Epidermal melanocyte (primary cell): ENCODE measurements around the gene TIMD4.
"Not testable (repeated sequence)": the region's sequence is repeated elsewhere in the genome, so short reads cannot be mapped to it uniquely, and the experiment has no call there.

Source experiments
- DNase-seq: peaks from one replicate; pipeline ENCODE4 v3.0.0; 2011; ENCODE audit warnings: low spot score; ENCODE audit not compliant: insufficient read length

Gene TIMD4

DNA sequence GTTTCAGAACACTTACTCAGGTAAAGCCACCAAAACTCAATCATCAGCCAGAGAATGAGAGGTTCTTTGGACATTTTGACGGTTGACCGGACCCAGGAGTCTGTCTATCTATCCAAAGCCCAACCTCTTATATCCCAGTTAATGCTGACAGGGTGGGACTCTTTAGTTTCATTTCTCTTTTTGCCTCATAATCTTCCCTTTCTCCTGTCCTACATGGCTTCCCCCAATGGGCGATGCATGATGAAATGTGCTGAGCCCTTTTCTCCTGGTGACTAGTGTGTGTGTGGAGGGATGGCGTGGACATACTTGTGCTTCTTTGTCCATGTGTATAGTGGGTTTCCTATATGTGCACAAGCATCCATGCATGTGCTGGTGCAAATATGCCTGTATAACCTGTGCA, at the start of gene TIMD4:
TSS of gene TIMD4 (minus strand) at position 102 of the 400 bp plus-strand sequence. CDS start at position 74, 28 bp downstream.
- no peak for DNase-seq

DNA sequence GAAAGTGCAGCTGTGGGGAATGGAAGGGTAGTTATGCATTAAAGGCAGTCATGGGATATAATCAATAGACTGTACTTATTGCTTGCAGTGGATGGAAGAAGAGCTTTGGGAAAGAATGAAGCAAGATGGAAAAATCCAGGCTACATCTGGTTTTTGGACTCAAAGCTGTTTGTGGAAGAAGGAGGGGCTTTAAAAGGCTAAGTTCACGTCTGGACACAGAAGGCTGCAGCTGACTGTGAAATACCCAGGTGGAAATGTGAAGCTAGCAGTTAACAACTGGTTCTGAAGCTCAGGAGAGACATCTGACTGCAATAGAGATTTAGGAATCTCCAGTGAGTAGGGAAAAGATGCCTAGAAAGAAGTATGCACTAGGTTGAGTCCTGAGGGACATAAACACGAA, 43.2 kb upstream of the TIMD4 start:
- no peak for DNase-seq

DNA sequence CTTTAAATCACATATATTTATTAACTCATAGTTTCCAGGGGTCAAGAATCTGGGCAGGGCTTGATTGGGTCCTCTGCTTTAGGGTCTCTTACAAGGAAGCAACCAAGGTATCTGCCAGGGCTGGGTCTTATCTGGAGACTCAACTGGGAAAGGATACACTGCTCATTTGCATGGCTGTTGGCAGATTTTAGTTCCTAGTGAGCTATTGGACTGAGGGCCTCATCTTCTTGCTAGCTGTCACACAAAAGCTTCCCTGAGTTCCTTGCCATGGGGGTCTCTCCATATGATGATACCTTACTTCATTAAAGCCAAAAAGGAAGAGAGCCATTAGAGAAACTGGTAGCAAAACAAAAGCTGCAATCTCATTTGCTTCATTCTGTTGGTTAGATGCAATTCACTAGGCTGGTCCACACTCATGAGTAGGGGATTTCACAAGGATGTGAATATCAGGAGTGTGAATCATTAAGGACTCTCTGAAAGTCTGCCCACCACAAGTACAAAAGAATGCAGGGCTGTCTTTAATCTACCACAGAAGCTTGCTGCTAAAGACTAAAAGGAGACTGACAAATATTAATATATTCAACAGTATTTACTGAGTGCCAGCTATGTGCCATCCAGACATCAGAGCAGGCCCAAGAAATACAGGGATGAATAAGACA, 42.0 kb upstream of the TIMD4 start:
- no peak for DNase-seq

DNA sequence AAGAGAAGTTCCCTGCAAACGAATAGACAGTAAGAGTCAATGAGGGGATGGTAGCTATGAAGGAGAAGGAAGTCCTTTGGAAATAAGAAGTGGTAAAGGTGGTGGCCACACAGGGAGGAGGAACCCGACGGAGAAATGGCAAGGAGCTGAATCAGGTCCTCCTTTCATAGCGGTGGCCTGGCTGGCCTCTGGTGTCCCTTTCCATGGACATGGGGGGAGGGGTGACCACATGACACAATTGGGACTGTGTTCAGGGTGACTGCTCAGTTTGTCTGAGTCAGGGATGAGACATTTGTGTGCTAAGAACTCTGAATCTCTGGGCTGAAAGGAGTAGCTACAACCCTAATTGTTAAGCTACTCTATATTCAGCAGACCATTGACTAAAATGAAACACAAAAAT, 28.7 kb upstream of the TIMD4 start:
- no peak for DNase-seq

DNA sequence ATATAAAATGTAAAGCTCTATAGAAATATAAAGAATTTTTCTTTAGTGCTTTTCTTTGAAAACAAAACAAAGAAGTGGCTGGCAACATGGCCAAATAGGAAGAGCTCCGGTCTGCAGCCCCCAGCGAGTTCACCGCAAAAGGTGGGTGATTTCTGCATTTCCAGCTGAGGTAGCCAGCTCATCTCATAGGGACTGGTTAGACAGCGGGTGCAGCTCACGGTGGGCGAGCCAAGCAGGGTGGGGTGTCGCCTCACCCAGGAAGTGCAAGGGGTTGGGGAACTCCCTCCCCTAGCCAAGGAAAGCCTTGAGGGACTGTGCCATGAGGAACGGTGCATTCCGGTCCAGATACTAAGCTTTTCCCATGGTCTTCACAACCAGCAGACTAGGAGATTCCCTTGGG, 21.0 kb upstream of the TIMD4 start:
- DNase-seq, result no peak

DNA sequence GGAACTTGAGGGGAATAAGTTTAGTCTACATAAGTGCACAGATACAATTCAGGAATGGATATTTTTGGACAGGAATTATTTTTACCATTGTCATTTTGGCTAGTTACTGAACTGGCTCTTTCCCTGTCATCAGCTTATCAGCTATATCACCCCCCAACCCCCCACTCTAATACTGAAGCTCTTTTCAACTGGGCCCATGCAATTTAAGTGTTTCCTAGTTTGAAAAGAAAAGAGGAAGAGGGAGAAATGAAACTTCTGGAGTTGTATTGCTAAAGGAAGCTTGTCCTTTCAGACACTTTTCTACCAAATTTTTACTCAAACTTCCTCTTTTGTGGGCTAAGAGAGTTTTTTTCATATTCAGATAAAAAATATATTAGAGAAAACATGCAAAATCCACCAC, 18.5 kb upstream of the TIMD4 start:
- DNase-seq, result no peak

DNA sequence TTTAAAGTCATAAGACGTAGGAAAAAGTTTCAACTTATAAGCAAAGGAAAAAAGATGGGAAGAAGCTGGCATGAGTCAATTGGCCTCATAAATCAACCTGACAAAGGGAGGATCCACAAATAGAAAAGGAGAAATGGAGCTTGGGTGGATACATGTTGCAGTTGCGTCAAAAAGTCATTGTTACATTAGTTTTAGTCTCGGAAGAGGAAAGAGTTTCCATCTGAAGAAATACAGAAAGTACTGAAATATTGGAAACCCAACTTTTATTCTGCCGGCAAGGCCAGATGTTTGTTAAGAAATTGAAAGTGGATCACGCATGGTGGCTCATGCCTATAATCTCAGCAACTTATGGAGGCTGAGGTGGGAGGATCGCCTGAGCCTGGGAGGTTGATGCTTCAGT, 11.3 kb upstream of the TIMD4 start:
- no peak for DNase-seq

DNA sequence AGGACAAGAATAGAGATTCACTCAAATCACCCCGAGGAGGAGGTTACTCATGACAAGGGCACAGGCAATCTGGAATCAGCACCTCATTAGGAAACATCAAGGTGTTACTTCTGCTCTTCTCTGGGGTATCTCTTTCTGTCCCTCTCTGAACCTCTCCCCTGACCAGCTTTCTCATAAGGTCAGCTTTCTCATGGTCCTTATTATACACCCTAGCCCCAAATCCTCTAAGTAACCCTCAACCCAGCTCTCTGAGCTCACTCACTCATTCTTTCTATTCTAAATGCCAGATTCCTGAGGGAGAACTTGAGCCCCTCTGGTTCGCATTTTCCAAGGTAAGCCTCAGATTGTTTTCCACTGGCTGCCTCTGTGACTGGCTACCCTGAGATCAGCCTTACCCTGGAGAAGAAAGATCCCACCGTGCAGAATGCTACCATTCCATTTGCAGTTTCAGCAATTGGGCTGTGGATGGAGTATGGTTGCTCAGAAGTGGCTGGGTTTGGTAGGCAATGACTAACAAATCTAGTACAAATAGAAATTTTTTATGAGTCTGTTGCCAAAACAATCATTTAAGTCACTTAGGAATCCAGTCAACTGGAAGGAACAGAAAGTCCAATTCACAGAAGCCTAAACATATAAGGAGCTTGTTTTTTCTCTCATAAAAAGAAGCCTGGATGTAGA, 9.0 kb upstream of the TIMD4 start:
- DNase-seq, result no peak

DNA sequence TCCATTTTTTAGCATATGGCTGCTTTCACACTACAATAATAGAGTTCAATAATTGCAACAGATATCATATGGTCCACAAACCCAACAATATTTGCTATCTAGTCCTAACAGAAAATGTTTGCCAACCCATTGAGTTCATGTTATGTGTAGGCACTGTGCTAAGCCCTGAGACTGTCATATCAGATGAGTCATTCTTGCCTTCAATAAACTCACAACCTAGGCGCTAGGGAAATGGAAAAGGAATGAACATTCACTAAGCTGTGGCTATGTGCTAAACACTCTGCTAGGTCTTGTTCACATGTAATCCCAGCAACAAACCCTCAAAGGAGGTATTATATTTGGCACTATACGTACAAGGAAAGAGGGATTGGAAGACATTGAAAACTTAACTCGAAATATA, 8.4 kb upstream of the TIMD4 start:
- no peak for DNase-seq

DNA sequence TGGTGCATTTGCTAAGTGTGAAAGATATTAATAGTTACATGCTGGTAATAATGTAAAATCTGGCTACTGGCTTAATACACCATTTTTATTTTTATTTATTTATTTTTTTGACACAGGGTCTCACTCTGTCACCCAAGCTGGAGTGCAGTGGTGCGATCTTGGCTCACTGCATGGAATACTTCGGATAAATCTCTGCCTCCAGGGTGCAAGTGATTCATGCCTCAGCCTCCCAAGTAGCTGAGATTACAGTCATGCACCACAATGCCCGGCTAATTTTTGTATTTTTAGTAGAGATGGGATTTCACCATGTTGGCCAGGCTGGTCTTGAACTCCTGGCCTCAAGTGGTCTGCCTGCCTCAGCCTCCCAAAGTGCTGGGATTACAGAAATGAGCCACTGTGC, 4.4 kb upstream of the TIMD4 start:
- not testable (repeated sequence) for DNase-seq

DNA sequence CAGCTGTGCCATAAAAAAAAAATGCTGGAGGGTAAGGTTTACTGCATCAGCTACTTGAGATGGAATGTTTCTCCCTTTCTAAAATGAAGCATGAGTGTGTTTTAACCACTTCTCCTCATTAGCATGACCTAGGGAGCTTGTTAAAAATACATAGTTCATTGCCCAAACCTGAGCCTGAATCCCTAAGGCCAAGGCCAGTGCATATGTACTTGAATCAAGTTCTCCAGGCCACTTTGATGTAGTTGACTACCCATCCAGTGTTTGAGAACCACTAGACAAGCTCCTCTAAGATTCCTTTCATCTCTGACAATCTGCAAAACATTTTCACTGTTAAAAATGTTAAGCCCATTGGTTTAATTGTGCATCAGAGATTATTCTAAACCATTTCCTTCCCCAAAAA, 6.7 kb downstream of the TIMD4 start:
- DNase-seq, result no peak

DNA sequence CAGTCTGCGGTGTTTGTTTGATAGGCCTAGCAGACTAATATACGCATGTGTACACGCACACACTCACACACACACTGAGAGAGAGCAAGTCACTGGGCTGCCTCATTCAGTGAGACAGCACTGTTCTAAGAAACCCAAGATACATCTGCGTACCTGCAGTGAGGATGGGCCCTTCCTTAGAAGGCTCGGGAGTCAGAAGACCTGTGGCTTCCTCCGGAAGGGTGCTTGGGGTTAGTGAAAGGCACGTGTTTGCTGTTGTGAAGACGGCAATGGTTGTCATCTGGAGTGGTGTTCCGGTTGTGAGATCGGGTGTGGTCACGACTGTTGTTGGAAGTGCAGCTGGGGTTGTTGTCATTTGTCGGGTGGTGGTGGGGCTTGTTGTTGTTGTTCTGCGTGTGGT, 11.7 kb downstream of the TIMD4 start:
- no peak for DNase-seq

DNA sequence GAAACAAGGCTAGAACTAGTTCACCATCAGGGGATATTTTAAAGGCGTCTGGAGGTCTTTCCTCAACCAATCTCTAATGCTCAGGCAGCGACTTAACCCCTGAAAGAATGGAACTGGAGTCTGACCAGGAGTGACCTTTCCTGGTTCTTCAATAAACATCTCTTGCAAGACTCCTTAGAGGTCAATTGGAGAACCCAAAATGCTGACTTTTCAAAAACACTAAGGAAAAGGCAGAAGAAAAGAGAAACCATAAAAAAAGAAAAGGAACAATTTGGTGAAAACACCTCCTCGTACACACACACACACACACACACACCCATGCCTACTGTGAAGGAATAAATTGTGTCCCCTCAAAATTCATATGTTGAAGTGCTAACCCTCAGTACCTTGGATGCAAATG, 12.3 kb downstream of the TIMD4 start:
- no peak for DNase-seq

DNA sequence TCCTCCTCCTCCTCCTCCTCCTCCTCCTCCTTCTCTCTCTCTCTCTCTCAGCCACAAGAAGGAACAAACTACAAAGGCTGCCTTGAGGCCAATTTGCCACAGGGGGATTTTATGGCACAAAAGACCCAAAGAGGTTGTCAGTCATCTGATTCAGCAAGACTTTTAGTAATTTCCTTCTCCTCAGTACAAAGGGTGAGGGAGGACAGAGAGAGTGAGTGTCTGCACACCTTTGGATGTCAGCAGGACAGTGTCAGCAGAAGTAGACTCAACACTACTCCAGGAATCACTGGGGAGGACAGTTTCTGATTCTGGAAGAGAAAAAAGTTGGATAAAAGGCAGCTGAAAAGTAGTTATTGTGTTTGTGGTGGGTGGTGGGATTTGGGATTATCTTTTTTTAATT, 13.6 kb downstream of the TIMD4 start:
- DNase-seq, result no peak

DNA sequence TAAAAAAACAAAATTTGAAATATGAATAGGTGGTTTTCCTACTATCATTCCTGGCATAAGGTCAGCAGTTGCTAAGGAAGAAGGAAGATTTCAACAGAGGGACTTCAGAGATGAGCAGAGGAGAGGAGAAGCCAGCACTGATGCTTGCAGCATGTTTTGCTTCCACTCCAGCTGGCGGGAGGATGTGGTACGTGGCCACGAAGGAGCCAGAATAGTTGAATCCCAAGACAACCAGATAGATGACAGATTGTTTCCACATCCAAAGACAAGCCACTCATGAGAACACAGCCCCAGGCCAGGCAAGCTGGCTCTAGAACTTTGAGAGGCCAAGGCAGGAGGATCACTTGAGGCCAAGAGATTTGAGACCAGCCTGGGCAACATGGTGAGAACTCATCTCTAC, 15.1 kb downstream of the TIMD4 start:
- DNase-seq, result no peak

DNA sequence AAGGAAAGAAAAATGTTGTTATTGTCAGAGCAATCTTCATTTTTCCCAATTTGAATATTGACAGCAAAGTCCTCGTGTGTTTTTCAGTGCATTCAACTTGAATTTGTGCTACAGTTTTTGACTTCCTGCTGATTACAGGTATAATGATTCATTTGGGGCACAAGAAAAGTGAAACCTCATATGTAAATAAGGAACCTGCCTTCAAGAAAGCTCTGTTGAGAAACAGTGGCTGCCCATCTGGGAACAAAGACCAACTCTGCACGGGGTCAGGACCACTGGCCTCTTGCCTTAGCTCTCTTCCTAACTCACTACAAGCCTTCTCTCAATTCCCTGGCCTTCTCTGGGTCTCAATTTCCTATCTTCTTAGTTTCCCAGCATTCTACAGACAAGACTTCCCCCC, 21.0 kb downstream of the TIMD4 start:
- DNase-seq, result no peak

DNA sequence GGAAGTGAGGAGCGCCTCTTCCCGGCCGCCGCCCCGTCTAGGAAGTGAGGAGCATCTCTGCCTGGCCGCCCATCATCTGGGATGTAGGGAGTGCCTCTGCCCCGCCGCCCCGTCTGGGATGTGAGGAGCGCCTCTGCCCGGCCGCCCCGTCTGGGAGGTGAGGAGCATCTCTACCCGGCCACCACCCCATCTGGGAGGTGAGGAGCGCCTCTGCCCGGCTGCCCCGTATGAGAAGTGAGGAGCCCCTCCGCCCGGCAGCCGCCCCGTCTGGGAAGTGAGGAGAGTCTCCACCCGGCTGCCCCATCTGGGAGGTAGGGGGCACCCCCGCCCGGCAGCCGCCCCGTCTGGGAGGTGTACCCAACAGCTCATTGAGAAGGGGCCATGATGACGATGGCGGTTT, 22.6 kb downstream of the TIMD4 start:
- not testable (repeated sequence) for DNase-seq

DNA sequence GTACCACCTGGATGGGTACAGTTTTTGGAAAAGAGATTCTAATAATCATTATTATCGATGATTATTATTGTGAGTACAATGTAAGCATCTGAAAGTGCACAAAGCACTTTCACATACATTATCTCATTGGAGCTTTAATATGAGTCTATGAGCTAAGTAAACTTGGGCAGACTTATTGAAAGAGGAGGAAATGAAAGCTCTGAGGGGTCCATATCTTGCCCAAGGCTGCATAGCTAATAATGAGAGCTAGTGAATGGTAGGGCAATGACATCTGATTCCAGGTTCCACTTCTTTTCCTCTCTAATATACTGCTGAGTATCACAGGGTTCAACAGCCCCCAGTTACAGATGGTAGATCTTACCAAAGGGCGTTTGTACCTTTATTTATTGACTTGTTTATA, 26.1 kb downstream of the TIMD4 start:
- no peak for DNase-seq

DNA sequence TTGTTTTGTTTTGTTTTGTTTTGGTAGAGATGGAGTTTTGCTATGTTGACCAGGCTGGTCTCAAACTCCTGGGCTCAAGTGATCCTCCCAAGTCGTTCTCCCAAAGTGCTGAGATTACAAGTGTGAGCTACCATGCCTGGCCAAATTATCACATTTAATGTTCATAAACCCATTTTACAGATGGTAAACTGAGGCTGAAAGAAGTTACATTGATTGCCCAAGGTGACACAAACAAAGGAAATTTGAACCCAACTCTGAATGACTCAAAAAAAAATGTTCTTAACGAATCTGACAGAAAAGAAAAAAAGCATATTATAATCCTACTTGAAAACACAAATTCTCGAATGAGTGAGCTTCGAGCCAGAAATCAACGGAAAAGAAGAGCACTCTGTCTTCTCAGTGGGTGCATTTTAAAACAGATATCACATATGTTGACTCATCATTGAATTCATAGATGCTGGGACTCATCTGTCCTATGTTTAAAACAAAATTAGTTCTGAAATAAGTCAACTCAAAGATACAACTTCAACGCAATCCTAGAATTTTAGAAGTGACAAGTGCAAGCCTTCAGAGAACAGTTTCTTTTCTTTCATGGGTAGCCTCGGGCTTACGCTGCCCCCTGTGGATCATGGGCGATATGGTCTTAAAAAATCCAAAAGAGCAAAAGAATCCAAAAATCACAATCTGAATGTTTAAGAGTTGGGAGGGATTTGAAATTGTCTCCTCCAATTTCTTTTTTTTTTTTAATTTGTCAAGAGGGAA, 28.4 kb downstream of the TIMD4 start:
- no peak for DNase-seq

DNA sequence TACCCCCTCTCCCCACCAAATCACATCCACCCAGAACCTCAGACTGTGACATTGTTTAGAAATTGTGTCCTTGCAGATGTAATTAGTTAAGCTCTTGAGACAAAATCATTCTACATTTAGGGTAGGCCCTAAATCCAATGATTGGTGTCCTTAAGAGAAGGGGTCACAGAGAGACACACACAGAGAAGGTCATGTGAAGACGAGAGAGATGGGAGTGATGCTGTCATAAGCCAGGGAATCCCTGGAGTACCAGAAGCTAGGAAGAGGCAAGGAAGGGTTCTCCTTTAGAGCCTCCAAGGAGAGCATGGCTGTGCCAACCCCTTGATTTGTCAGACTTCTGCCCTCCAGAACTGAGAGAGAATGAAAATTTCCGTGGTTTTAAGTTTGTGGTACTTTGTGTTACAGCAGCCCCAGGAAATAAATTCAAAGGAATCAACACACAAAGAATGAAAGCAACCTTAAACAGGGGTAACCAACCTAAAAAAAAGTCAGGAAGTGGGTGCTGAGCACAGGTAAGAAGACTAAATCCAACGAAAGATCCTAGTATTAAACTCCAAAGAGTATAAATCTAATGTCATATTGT, 33.6 kb downstream of the TIMD4 start:
- no peak for DNase-seq

DNA sequence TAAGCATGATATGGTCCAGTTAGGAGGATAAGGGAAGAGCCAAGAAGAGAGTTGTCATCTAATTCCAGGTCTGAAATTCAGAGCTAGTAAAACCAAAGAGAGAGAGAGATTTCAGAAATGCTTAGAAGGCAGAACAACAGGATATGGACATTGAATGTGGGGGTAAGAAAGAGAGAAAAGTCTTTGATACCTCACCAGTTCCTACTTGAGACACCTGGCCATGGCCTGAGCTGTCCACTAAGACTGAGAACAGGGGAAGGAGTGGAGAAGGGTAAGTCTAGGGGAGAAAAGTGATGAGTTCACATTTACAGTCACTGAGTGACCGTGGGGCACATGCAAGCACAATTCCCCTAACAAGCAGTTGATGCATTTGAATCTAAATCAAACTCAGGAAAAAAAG, 35.5 kb downstream of the TIMD4 start:
- no peak for DNase-seq

DNA sequence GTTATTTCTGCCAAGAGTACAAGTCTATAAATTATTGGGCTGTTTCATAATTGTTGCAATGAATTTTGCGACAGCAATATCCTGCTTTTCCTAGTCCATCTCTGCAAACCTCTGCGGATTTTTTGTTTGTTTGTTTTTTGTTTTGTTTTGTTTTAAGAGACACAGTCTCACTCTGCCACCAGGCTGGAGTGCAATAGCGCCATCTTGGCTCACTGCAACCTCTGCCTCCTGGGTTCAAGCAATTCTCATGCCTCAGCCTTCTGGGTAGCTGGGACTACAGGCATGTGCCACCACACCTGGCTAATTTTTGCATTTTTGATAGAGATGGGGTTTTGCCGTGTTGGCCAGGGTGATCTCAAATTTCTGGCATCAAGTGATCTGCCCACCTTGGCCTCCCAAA, 37.3 kb downstream of the TIMD4 start:
- not testable (repeated sequence) for DNase-seq
